K562 (cell line): ENCODE results near the gene HOXA11. TPM values are rescaled to one million over a fixed set of nuclear protein-coding genes. Genes with fewer than 3 reads are reported as not detected.

Experiments used
- ATAC-seq: fragments of 200-7000 bp; cut with Tn5 transposase; 3 replicates; pipeline ENCODE4 v1.9.1; 2020; ENCODE audit warnings: moderate library complexity
- BruUV-seq: library from RNA; stranded (reverse); fragments of 400-500 nt; replicated peaks from 2 replicates; lab custom pipeline; 2021; lab: Mats Ljungman, UMichigan
- CTCF ChIA-PET: fragments of 300-600 bp; formaldehyde crosslinking; extraction: SDS; loops from one replicate; lab custom pipeline; 2021; ENCODE audit warnings: low intra/inter-chr PET ratio; lab: Yijun Ruan, JAX
- POLR2A ChIA-PET: fragments of 300-600, 350-650 bp; sonication (Branson Sonifier 250); formaldehyde crosslinking; extraction: SDS; loops from one replicate; lab custom pipeline; 2021; ENCODE audit warnings: antibody characterized with exemption, inconsistent platforms; lab: Yijun Ruan, JAX
- DNase-seq, 4 experiments: peaks; one replicate each; pipeline versions ENCODE4 v3.0.0 to v3.0.0-alpha.2; 2011 to 2018; ENCODE audit warnings: low spot score in 3 of 4, mixed read lengths in 3 of 4; ENCODE audit errors: extremely low read depth in 1 of 4
- FAIRE-seq: peaks from 2 replicates; lab custom pipeline; 2011; peaks lifted over from hg19 to GRCh38; lab: Jason Lieb, UNC
- H2AFZ ChIP-seq: 2 replicates; pipeline ENCODE4 v1.6.0; 2011; ENCODE audit warnings: low read depth, low read length, control low read depth, inconsistent platforms
- H3K27ac ChIP-seq: fragments of 200-600 bp; 3 replicates; pipeline ENCODE4 v1.8.0; 2011; ENCODE audit warnings: low read depth, mild to moderate bottlenecking, control low read depth, inconsistent platforms, low read length, moderate library complexity, mixed read lengths; ENCODE audit errors: extremely low read depth
- H3K27me3 ChIP-seq, 2 experiments: fragments of 300-600 bp in 1 of 2; 2 replicates in 1 of 2; 3 replicates in 1 of 2; pipeline versions ENCODE4 v1.6.0 to v1.8.0; 2011; ENCODE audit warnings: inconsistent platforms in 2 of 2, low read length in 2 of 2, mild to moderate bottlenecking in 1 of 2, mixed read lengths in 1 of 2, moderate library complexity in 1 of 2; ENCODE audit not compliant: control insufficient read depth in 2 of 2, insufficient read depth in 2 of 2
- H3K36me3 ChIP-seq: fragments of 300-600 bp; 3 replicates; pipeline ENCODE4 v1.8.0; 2011; ENCODE audit warnings: mild to moderate bottlenecking, low read length, inconsistent platforms; ENCODE audit not compliant: control insufficient read depth, insufficient read depth
- H3K4me1 ChIP-seq, 2 experiments: fragments of 200-600 bp in 1 of 2; replicated peaks in 1 of 2; 2 replicates in 1 of 2; 3 replicates in 1 of 2; pipeline versions ENCODE4 v1.5.1 to v1.8.0; 2011; ENCODE audit warnings: inconsistent platforms in 2 of 2, low read length in 2 of 2, mild to moderate bottlenecking in 1 of 2, mixed read lengths in 1 of 2, moderate library complexity in 1 of 2; ENCODE audit not compliant: control insufficient read depth in 2 of 2, insufficient read depth in 2 of 2
- H3K4me2 ChIP-seq: 2 replicates; pipeline ENCODE4 v1.6.1; 2011; ENCODE audit warnings: low read length, control low read depth, inconsistent platforms, mixed read lengths; ENCODE audit not compliant: insufficient read depth
- H3K4me3 ChIP-seq: fragments of 200-600 bp; sonication (generic), shearing (Covaris generic); 2 replicates; pipeline ENCODE4 v1.5.1; 2016; ENCODE audit warnings: control low read depth, inconsistent platforms
- H3K79me2 ChIP-seq: fragments of 200-600 bp; 3 replicates; pipeline ENCODE4 v1.8.0; 2011; ENCODE audit warnings: low read length, inconsistent platforms; ENCODE audit not compliant: control insufficient read depth, insufficient read depth
- H3K9ac ChIP-seq, 2 experiments: 2 replicates each; pipeline versions ENCODE4 v1.6.0 to v1.6.1; 2011; ENCODE audit warnings: low read depth in 2 of 2, low read length in 2 of 2, control low read depth in 1 of 2, inconsistent platforms in 1 of 2, mild to moderate bottlenecking in 1 of 2, mixed read lengths in 1 of 2; ENCODE audit not compliant: insufficient read depth in 1 of 2
- H3K9me1 ChIP-seq: one replicate; pipeline ENCODE4 v1.6.0; 2011; ENCODE audit warnings: inconsistent platforms, mild to moderate bottlenecking, low read length, moderate library complexity; ENCODE audit not compliant: control insufficient read depth, insufficient read depth
- H3K9me3 ChIP-seq: replicated peaks from 2 replicates; pipeline ENCODE4 v1.5.1; 2011; ENCODE audit warnings: low read depth, low read length, inconsistent platforms; ENCODE audit not compliant: control insufficient read depth, insufficient read depth
- H4K20me1 ChIP-seq: replicated peaks from 2 replicates; pipeline ENCODE4 v1.6.1; 2011; ENCODE audit warnings: low read length, inconsistent platforms, mixed read lengths; ENCODE audit not compliant: control insufficient read depth, insufficient read depth
- BCOR ChIP-seq: fragments of 450-650 bp; IDR thresholded peaks from 2 replicates; pipeline ENCODE4 v1.6.1; 2016
- BDP1 ChIP-seq: IDR thresholded peaks from 3 replicates; pipeline ENCODE4 v1.6.1; 2011; ENCODE audit not compliant: insufficient read length, insufficient read depth
- POLR2AphosphoS2 ChIP-seq: IDR thresholded peaks from 2 replicates; pipeline ENCODE4 v1.6.1; 2012; ENCODE audit warnings: low read length, improper control_type of control experiment
- ZNF644 ChIP-seq: fragments of 200-800 bp; sonication (Bioruptor generic); IDR thresholded peaks from 2 replicates; pipeline ENCODE4 v1.6.1; 2016; ENCODE audit warnings: low read depth, missing genetic modification characterization, missing compliant biosample characterization
- ZNF655 ChIP-seq: fragments of 250-450 bp; sonication (Bioruptor Pico); IDR thresholded peaks from 2 replicates; pipeline ENCODE4 v1.5.0; 2021
- WGBS: fragments of 100-300 bp; shearing (Covaris generic); methylation state at CpG from one replicate; pipeline ENCODE4 v1.1.6; 2016; ENCODE audit warnings: low coverage, mixed read lengths; ENCODE audit not compliant: insufficient coverage; ENCODE audit errors: missing lambda C conversion rate; 5-methylcytosine and 5-hydroxymethylcytosine counted together
- in situ Hi-C: fragments of 300-500 bp; cut with MboI; formaldehyde crosslinking; loops from 4 replicates; pipeline ENCODE4 v1.15.0; 2018; ENCODE audit warnings: inconsistent platforms, mixed read lengths
- intact Hi-C: fragments of 100-400 bp; cut with micrococcal nuclease; formaldehyde crosslinking; loops from 2 replicates; pipeline ENCODE4 v1.14.2; 2022
- polyA plus RNA-seq, 8 experiments: library from polyadenylated mRNA; depleted of rRNA in 4 of 8; stranded (reverse) in 5 of 8; unstranded in 3 of 8; fragments of >200 nt; fragmentation: Nextera tagmentation in 2 of 8; fragmentation: Illumina TruSeq in 1 of 8; extraction: Ambion mirVana in 2 of 8; extraction: Trizol in 1 of 8; gene quantifications; 2 replicates each; pipeline versions ENCODE4 v1.2.1 to v1.2.3, GENCODE V29; 2011 to 2014; ENCODE audit warnings: inconsistent platforms in 1 of 8, missing spikeins in 1 of 8
- total RNA-seq, 7 experiments: library from RNA; depleted of rRNA in 6 of 7; stranded (reverse); fragments of >200 nt in 6 of 7; fragmentation: Illumina TruSeq in 2 of 7; extraction: Trizol in 2 of 7; gene quantifications; 2 replicates each; pipeline versions ENCODE4 v1.2.1 to v1.2.3, GENCODE V29; 2011 to 2021; ENCODE audit warnings: low replicate concordance in 1 of 7
- TF ChIP-seq, protein P1 (sequence below): fragments of 250-450 bp; sonication (Bioruptor Pico); IDR thresholded peaks from 2 replicates; pipeline ENCODE4 v1.9.0; 2021; ENCODE audit warnings: mild to moderate bottlenecking, inconsistent platforms

The HOXA11 gene
- total and polyA plus RNA-seq, 9 of the 15 experiments (the other 6 are each of a cell fraction or from before 2014, with no cell fraction given), result not detected

DNA sequence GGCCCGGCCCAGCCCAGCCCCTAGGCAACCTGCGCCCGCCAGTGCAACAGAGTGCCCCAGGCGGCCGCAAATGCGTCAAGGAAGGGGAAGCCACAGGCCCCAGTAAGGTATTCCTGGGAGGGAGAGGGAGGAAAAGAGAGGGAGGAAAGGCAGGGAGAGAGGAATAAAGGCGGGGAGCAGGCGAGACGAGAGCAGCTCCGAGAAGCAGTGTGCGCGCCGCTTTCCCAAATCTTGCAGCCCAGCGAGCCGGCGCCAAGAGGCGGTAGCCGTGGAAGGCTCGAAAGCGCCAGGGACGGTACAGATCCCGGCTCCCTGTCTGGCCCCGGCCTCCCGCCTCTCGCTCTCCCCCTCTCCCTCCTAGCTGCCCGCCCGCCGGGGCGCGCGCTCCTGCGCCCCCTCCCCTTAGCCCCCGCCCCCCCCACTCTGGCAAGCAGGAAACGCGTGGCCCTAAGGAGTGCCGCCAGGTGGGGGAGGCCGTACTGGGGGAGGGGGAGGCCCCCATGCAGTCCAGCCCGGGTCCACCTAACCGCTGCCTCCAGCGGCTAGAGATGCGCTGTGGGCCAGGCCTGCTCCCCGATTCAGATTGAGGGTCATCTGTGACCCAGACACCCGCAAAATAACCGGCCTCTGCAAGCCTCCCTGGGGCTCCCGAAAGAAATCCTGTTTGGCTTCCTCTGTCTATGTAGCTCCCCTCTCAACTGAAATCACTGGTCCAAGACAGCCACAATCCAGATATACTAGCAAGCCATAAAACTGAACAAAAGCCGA, 15.2 kb downstream of the HOXA11 start:
- H2AFZ ChIP-seq, result no peak overlapping the region

More for the DNA sequence above, 15.2 kb downstream of the HOXA11 start:
- no peak for DNase-seq
- Histone ChIP-seq H3K4me2 (no peak overlapping the region), H3K9me1 (no peaks in the 10 kb centered on the region), H3K79me2 (no peaks in the 10 kb centered on the region), H4K20me1 (no peaks in the 10 kb centered on the region), H3K36me3 (no peaks in the 10 kb centered on the region), H3K9ac (no peak overlapping the region), H3K27ac (no peak overlapping the region), H3K4me3 (no peak overlapping the region), H3K9me3 (no peaks in the 10 kb centered on the region), H3K4me1 (peaks cover 0 to 5% of the 10 kb centered on the region in 2 experiments; a peak in 1 of 5 replicates), H3K27me3 (peaks cover 24 to 71% of the 10 kb centered on the region in 2 experiments; a peak in 4 of 5 replicates)
- FAIRE-seq, result no peak
- CTCF ChIA-PET, result no interaction called here
- WGBS, result 39% methylated on average over 20 of the region's 46 CpGs
- in situ Hi-C loops (loop anchor here (5.0 to 25.0 kb wide), 4 partner anchors 658 to 1283 kb away; no protein-coding TSS in a partner anchor), intact Hi-C loops (no loop called here)
- TF ChIP-seq POLR2AphosphoS2 (no peak), BDP1 (no peak), ZNF644 (no peak), ZNF655 (no peak), BCOR (no peak)
- TF ChIP-seq, protein P1, sequence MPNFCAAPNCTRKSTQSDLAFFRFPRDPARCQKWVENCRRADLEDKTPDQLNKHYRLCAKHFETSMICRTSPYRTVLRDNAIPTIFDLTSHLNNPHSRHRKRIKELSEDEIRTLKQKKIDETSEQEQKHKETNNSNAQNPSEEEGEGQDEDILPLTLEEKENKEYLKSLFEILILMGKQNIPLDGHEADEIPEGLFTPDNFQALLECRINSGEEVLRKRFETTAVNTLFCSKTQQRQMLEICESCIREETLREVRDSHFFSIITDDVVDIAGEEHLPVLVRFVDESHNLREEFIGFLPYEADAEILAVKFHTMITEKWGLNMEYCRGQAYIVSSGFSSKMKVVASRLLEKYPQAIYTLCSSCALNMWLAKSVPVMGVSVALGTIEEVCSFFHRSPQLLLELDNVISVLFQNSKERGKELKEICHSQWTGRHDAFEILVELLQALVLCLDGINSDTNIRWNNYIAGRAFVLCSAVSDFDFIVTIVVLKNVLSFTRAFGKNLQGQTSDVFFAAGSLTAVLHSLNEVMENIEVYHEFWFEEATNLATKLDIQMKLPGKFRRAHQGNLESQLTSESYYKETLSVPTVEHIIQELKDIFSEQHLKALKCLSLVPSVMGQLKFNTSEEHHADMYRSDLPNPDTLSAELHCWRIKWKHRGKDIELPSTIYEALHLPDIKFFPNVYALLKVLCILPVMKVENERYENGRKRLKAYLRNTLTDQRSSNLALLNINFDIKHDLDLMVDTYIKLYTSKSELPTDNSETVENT (CRISPR knock-in tag), result no peak
- no TSS peak for BruUV-seq
- no peak for ATAC-seq
- POLR2A ChIA-PET, result interaction anchor here (0.8 kb wide), 1 partner anchor 9 kb away, joined by 3 read pairs; no protein-coding TSS in a partner anchor
